Choroid plexus epithelial cell (primary cell): ENCODE measurements around the gene AP5Z1.

ENCODE experiments used
- DNase-seq: peaks from one replicate; pipeline ENCODE4 v3.0.0-alpha.2; 2010; ENCODE audit warnings: low read depth
- H3K4me3 ChIP-seq: 2 replicates; pipeline ENCODE4 v1.5.1; 2011; ENCODE audit warnings: low read depth, mild to moderate bottlenecking, control low read depth, low read length, moderate library complexity
- TF ChIP-seq, protein P1 (sequence below): conservative IDR thresholded peaks from 2 replicates; pipeline ENCODE4 v1.5.1; 2011; ENCODE audit warnings: low read depth, mild to moderate bottlenecking, control low read depth, inconsistent platforms, low read length, moderate library complexity

Gene AP5Z1

DNA sequence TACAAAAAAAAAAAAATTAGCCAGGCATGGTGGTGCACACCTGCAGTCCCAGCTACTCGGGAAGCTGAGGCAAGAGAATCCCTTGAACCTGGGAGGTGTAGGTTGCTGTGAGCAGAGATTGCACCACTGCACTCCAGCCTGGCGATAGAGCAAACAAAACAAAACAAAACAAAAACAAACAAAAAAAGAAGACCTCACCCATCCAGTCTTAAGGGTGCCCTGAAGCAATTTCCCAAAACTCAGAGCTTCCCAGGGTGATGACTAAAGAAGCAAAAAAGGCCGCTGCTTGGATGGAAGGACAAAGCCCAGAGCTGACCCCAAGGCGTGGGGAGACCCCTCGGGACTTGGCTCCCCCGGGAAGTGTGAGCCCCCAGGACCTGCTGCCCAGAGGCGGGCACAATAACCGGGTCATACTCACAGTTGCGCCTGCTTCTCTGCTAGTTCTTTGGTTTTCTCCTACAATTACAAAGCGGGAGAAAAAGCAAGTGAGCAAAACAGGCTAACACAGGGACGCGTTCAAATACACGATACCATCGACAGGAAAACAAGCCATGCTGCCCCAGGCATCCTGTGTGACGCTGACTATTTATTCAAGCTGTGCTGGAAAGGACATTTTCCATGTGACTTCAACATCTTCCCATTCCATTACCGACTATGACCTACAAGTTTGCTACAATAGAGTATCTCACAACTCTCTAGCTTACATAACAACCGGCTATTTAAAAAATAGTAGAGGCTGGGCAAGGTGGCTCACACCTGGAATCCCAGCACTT is 56.5 kb downstream of the AP5Z1 start:
- DNase-seq = no peak
- TF ChIP-seq, protein P1, sequence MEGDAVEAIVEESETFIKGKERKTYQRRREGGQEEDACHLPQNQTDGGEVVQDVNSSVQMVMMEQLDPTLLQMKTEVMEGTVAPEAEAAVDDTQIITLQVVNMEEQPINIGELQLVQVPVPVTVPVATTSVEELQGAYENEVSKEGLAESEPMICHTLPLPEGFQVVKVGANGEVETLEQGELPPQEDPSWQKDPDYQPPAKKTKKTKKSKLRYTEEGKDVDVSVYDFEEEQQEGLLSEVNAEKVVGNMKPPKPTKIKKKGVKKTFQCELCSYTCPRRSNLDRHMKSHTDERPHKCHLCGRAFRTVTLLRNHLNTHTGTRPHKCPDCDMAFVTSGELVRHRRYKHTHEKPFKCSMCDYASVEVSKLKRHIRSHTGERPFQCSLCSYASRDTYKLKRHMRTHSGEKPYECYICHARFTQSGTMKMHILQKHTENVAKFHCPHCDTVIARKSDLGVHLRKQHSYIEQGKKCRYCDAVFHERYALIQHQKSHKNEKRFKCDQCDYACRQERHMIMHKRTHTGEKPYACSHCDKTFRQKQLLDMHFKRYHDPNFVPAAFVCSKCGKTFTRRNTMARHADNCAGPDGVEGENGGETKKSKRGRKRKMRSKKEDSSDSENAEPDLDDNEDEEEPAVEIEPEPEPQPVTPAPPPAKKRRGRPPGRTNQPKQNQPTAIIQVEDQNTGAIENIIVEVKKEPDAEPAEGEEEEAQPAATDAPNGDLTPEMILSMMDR = no peak
- no peak overlapping the region for H3K4me3 ChIP-seq

DNA sequence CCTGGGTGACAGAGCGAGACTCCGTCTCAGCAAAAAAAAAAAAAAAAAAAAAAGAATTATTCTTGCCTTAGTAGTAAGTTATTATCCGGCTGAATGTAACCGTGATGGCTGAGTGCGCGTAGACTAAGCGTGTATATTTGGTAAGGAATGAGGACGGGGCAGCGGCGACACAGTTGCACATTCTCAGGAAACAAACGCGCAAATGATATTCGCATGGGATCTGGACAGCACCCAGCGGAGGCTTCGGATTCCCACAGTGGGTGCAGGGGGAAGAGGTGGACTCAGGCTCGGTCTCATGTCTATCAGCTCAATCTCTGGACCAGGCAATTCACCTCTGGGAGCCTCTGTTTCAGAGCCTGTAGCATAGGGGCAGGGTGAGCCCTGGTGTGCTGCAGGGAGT is 57.3 kb downstream of the AP5Z1 start:
- TF ChIP-seq, protein P1 = no peak
- DNase-seq = no peak
- no peak overlapping the region for H3K4me3 ChIP-seq

DNA sequence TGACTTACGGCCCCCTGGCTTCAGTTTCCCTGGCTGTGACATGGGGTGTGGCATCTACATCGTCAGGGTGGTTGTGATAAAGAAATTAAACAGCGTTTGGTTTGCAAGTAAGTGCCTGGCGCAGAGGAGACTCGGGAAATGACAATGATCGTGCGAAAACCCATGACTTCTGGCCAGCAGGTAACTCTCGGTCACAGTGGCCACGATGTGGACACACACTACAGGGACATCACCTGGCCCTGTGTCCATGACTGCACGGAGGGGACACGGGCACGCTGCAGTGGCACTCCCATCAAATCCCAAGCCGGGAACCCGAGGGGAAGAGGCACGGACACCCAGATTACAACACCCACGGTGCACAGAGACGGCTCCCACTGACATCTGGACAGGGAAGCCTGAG is 57.8 kb downstream of the AP5Z1 start:
- H3K4me3 ChIP-seq = no peak overlapping the region
- TF ChIP-seq, protein P1 = no peak
- DNase-seq = no peak

DNA sequence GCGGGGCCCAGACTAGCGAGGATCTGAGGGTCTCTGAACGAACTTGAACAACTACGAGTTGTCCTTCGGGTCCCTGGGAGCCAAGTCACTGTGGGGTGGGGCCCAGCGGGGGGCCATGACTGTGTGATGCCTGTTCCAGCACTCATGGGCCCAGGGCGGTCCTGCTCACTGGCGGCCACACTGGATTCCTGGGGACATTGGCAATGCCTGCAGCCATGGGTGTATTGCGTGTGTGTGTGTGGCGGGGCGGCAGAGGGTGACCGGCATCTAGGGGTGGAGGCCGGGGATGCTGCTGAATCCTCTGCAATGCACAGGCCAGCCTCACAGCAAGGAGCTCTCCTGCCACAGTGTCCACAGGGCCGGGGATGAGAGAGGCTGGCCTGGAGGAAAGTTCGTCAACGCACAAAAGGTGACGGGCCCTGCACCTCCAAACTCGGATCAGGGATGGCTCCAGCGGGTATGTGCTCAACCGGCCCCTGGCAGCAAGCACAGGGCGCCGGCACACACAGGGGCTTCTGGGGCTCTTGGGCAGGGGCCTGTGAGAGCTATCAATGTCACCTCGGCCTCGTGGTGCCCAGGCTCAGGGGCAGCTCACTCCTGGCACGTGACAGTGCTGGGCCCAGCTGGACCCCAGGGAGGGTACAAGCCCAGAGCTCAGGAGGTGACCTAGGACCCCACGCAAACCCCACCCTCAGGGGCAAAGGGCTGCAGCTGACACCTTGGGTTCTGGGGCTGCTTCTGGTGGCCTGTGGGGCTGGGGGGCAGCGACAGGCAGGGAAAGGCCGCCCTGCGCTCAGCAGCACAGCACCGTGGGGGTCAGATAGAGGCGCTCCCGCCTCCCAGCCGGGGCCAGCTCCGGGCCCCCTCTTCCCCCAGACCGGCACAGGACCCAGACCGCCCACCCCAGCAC is 58.5 kb downstream of the AP5Z1 start:
- TF ChIP-seq, protein P1 = no peak
- no peak overlapping the region for H3K4me3 ChIP-seq
- no peak for DNase-seq

DNA sequence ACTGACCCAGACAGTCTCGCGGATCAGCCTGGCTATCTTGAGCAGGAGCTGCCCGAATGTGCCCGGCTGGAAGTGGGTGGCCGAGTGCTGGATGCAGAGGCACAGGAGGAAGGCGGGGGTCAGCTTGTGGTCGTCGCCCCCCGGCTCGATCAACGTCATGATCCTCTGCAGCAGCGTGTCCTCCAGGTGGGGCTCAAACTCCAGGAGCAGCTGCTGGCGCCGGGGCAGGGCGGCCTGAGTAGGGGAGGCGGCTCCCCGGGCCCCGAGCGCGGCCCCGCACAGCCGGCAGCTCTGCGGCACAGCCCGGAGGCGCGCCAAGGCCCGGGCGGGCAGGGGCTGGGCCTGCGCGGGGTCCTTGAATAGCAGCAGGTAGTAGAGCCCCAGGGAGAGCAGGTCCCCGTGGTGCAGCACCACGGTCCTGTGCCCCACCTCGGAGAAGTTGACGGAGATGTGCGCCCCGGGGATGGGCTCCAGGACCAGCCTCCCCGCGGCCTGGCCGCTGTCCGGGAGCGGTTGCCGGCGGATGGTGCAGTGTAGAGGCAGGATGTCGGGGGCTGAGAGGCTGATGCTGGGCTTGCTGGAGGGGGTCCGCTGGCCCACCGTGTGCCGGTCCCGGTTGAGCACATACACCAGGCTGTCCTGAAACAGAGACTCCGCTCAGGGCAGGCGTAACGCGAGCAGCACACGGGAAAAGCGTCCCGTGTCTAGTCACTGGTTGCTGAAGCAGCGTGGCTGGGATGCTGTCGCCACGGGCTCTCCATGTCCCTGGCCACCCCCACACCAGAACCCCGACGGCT is 59.4 kb downstream of the AP5Z1 start:
- TF ChIP-seq, protein P1 = no peak
- no peak overlapping the region for H3K4me3 ChIP-seq
- no peak for DNase-seq

DNA sequence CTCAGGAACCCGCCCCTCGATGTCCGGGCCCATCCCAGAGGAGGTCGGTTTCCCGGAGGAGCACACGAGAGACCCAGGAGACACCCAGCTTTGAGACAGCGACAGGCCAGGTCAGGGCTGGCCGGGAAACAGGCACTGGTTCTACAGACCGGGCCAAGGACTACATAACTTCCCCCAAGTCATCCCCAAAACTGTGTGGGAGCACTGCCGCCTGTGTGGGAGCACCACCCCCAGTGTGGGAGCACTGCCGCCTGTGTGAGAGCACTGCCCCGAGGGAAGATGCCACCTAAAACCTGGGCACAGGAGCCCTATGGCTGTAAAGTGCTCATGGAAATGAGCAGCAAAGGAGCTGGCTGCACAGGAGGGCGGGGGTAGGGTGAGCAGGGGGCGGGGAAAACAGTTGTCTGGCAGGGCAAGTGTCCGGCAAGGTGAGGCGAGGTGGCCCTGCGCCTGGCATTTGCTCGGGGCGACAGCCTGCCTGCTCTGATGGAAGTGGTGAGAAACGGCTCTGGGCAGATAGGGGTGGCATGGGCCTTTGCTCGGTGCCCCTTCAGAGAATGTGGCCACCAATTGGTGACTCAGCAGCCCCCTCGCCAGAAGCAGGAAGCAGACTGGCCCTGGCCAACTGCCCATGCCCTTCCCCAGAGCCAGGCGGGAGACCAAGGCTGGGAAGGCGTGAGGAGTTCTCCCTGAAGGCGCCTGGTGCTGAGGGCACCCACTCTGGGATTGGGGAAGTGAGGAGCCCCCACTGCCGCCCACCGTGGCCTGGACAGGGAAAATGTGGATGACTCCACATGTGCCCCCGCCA is 60.2 kb downstream of the AP5Z1 start:
- no peak for DNase-seq
- TF ChIP-seq, protein P1 = no peak
- no peak overlapping the region for H3K4me3 ChIP-seq
